Karpas-422 (cell line): ENCODE data around the gene PRPF31. TPM values are rescaled to one million over a fixed set of nuclear protein-coding genes. Genes with fewer than 3 reads are reported as not detected.

Source experiments
- DNase-seq: peaks from one replicate; pipeline ENCODE4 v3.0.0-alpha.2; 2015
- H2AFZ ChIP-seq: fragments of 200-600 bp; sonication (generic); 2 replicates; pipeline ENCODE4 v1.6.1; 2014; ENCODE audit warnings: antibody characterized with exemption, low read length, mixed read lengths
- H3K27ac ChIP-seq: fragments of 200-600 bp; sonication (generic); 2 replicates; pipeline ENCODE4 v1.5.1; 2014; ENCODE audit warnings: mild to moderate bottlenecking, low read length, moderate library complexity
- H3K27me3 ChIP-seq: fragments of 200-600 bp; sonication (generic); 2 replicates; pipeline ENCODE4 v1.6.1; 2014; ENCODE audit warnings: low read length, mixed read lengths
- H3K36me3 ChIP-seq: fragments of 200-600 bp; sonication (generic); 2 replicates; pipeline ENCODE4 v1.6.1; 2014; ENCODE audit warnings: low read length, mixed read lengths; ENCODE audit not compliant: insufficient read depth
- H3K4me1 ChIP-seq: fragments of 200-600 bp; sonication (generic); 2 replicates; pipeline ENCODE4 v1.6.1; 2014; ENCODE audit warnings: mild to moderate bottlenecking, low read length, mixed read lengths
- H3K4me2 ChIP-seq: fragments of 200-600 bp; sonication (generic); 2 replicates; pipeline ENCODE4 v1.6.1; 2014; ENCODE audit warnings: low read length, low read depth, mild to moderate bottlenecking; ENCODE audit not compliant: poor library complexity, severe bottlenecking
- H3K4me3 ChIP-seq: fragments of 200-600 bp; sonication (generic); 2 replicates; pipeline ENCODE4 v1.5.1; 2014; ENCODE audit warnings: mild to moderate bottlenecking, antibody characterized with exemption, low read length, mixed read lengths
- H3K79me2 ChIP-seq: fragments of 200-600 bp; sonication (generic); 2 replicates; pipeline ENCODE4 v1.6.1; 2014; ENCODE audit warnings: mild to moderate bottlenecking, low read length, mixed read lengths
- H3K9ac ChIP-seq: fragments of 200-600 bp; sonication (generic); 2 replicates; pipeline ENCODE4 v1.6.0; 2014; ENCODE audit warnings: low read length
- H3K9me2 ChIP-seq: fragments of 200-600 bp; sonication (generic), shearing (Covaris generic); replicated peaks from 2 replicates; pipeline ENCODE4 v1.6.0; 2014; ENCODE audit warnings: mild to moderate bottlenecking, low read length, moderate library complexity; ENCODE audit not compliant: insufficient read depth
- H3K9me3 ChIP-seq: fragments of 300-700, 200-600 bp; sonication (generic); 2 replicates; pipeline ENCODE4 v1.6.1; 2014; ENCODE audit warnings: low read length, mixed read lengths
- H4K20me1 ChIP-seq: fragments of 200-600 bp; sonication (generic); 2 replicates; pipeline ENCODE4 v1.6.1; 2014; ENCODE audit warnings: mild to moderate bottlenecking, antibody characterized with exemption, low read length, low read depth; ENCODE audit not compliant: insufficient read depth
- total RNA-seq: library from RNA; depleted of rRNA; stranded (reverse); fragments of >200 nt; shearing (Covaris generic); gene quantifications from 2 replicates; pipeline ENCODE4 v1.2.3, GENCODE V29; 2014; ENCODE audit warnings: low replicate concordance

The PRPF31 gene
- total RNA-seq, 1 experiment from 2014 or later, result 25.2 TPM

DNA sequence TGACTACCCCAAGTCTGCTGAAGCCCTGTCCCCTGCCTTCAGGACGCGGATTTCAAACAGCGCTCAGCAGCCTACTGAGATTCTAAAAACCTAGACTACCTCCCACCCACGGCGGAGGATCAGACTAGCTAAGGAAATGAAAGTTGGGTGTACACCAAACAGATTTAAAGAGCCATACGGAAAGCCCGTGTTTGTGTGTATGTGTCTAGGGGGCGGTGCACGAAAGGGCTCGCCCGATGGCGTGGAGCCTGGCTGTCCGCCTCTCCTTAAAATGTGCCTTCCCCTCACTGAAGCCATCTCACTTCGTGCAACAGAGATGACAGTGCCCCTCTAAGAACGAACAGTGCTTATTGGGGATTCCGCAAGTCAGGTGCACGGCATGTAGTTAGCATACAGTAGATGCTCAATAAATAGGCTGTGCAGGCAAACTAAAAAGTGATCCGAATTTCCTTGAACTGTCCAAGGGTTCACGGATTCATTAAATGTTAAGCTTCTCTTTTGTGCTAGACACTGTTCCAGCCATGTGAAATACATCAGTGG is 43.3 kb downstream of the PRPF31 start:
- Histone ChIP-seq H2AFZ (peak overlapping the region; percentile 76; the same call in 1 of the 2 replicates), H4K20me1 (peaks cover 34% of the 10 kb centered on the region), H3K4me3 (peak overlapping the region; percentile 70), H3K4me2 (peak overlapping the region; percentile 86), H3K9ac (peak overlapping the region; percentile 84), H3K27ac (peak overlapping the region; percentile 85), H3K79me2 (peaks cover 16% of the 10 kb centered on the region), H3K4me1 (peaks cover 42% of the 10 kb centered on the region), H3K27me3 (no peaks in the 10 kb centered on the region), H3K36me3 (peaks cover 26% of the 10 kb centered on the region; the same call in 1 of the 2 replicates), H3K9me2 (no peaks in the 10 kb centered on the region), H3K9me3 (no peaks in the 10 kb centered on the region)
- peak; percentile 83 for DNase-seq

DNA sequence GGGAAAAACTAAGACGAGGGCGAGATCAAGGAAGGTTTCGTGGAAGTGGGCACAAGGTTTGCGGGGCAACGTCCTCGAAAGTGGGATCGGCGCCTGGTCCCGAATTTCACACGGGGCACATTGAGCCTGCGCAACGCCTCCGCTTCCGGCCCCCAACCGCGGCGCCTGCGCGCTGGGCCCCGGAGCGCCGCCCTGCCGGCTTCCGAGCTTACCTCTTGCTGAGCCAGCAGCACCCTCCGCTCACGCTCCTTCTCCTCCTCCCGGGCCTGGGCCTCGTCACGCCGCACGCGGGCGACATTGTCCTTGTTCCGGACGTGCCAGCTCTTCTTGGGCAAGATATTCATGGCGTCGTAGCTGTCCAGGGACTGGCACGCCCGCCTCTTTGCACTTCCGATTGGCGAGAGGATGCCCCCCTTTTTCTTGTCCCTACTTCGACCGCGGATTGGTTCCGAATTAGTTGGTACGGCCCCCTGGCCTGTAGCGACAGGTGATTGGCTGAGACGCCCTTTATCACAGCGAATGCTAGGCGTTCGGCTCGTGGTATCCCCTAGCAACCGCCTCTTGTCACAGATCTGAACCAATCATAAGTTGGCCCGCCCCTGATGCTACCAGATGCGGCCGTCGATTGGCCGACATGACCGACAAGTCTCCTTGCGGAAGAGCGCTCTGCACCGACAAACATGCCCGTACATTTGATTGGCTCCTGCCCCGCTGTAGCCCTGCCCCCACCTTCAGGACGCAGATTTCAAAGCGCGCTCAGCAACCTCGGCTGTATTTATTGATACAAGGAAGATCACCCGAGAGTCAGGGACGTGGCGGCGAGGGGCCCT is 44.0 kb downstream of the PRPF31 start, which contains the start of gene LENG1:
TSS of gene LENG1 (minus strand) at position 370 of the 830 bp plus-strand sequence. CDS start at position 344, 26 bp downstream.
- H3K79me2 ChIP-seq, result peaks cover 16% of the 10 kb centered on the region
- H3K27me3 ChIP-seq, result no peaks in the 10 kb centered on the region
- no peaks in the 10 kb centered on the region for H3K9me3 ChIP-seq
- peak within 1 kb of the TSS; percentile 86 for H3K4me2 ChIP-seq
- H3K4me3 ChIP-seq, result peak within 1 kb of the TSS; percentile 81
- peak; percentile 100 for DNase-seq
- peaks cover 42% of the 10 kb centered on the region for H3K4me1 ChIP-seq
- peak within 1 kb of the TSS; percentile 84 for H3K9ac ChIP-seq
- H2AFZ ChIP-seq, result peak within 1 kb of the TSS; percentile 78
- H3K27ac ChIP-seq, result peak within 1 kb of the TSS; percentile 85
- H3K9me2 ChIP-seq, result no peaks in the 10 kb centered on the region
- H3K36me3 ChIP-seq, result peaks cover 20% of the 10 kb centered on the region; the same call in 1 of the 2 replicates
- H4K20me1 ChIP-seq, result peaks cover 29% of the 10 kb centered on the region

DNA sequence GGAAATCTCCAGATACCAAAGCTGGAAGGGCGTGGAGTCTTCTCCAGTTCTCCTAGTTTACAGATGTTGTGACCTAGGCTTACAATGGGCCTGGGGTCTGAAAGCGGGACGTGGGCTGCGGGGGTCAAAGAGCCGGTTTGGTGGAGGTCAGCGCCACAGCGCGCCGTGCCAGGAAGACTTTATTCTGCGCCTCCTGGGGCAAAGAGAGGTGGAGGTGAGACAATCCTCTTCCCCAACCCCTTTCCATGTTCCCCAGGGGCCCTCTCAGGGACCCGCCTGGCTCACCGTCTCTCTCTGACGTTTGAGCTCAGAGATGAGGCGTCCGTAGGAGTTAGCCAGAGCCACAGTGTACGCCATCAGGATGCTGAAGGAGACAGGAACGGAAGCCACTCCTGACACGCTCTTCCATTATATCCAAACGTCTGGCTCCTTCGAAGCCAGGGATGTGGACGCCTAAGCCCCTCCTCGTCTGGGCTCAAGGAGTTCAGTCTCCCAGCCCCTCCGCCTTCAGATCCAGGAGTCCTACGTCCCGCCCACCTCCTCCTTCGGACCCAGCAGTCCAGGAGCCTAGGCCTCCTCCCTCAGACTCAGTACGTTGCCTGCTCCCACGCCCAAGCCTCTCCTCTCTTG is 44.7 kb downstream of the PRPF31 start:
- Histone ChIP-seq H3K4me3 (peak overlapping the region; percentile 81), H3K4me2 (peak overlapping the region; percentile 84), H3K27ac (peak overlapping the region; percentile 62), H3K9ac (peak overlapping the region; percentile 78), H3K9me2 (no peaks in the 10 kb centered on the region), H3K79me2 (peaks cover 16% of the 10 kb centered on the region), H3K4me1 (peaks cover 42% of the 10 kb centered on the region), H3K27me3 (no peaks in the 10 kb centered on the region), H4K20me1 (peaks cover 27% of the 10 kb centered on the region), H3K9me3 (no peaks in the 10 kb centered on the region), H2AFZ (peak overlapping the region; percentile 78), H3K36me3 (peaks cover 14% of the 10 kb centered on the region; the same call in 1 of the 2 replicates)
- no peak for DNase-seq

DNA sequence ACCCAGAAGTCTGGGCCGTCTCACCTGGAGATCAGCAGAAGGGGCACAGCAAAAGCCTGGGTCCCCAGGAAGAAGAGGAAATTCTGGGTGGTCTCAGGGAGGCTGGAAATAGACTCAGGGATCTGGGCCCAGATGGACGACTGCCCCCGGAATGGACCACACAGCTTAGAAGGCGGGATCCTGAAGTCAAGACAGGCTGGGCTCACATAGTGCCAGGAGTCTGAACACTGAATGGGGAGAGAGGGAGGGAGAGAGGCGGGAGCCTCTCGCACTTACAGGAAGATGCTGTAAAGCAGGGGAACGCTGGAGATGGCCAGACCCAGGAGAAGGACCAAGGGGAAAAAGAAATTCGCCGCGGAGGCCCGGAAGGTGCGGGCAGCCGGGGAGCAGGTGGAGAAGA is 45.3 kb downstream of the PRPF31 start:
- Histone ChIP-seq H2AFZ (no peak overlapping the region), H3K36me3 (peaks cover 10% of the 10 kb centered on the region; the same call in 1 of the 2 replicates), H3K27ac (no peak overlapping the region), H3K4me1 (peaks cover 42% of the 10 kb centered on the region), H3K9ac (peak overlapping the region; percentile 78), H3K9me2 (no peaks in the 10 kb centered on the region), H3K9me3 (no peaks in the 10 kb centered on the region), H4K20me1 (peaks cover 28% of the 10 kb centered on the region), H3K4me3 (peak overlapping the region; percentile 81), H3K27me3 (no peaks in the 10 kb centered on the region), H3K4me2 (peak overlapping the region; percentile 84), H3K79me2 (peaks cover 16% of the 10 kb centered on the region)
- no peak for DNase-seq

DNA sequence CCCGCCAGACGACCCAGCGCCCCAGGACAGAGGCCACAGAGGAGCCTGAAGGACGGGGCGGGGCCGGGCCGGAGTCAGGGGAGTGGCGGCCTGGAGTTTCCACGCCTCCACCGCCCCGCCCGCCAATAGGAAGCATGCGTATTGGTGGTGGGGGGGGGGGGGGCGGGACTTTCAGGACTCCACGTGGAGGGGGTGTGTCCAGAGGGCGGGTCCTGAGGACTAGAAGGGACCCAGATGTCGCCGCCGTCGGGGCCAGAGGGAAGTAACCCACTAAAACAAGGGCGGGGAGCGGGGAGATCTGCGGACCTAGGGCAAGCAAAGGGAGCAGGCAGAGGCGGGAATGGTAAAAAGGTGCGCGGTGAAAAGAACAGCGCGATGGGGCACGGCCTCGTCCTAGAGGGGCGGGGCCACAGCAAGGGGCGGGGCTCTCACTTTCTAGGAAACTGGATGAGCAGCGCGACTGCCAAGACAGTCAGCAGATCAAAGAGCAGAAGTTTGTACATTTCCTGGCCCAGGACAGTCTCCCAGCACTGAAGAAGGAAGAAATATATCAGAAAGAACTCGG is 46.8 kb downstream of the PRPF31 start:
- no peaks in the 10 kb centered on the region for H3K9me3 ChIP-seq
- peak overlapping the region; percentile 57 for H3K9ac ChIP-seq
- no peaks in the 10 kb centered on the region for H3K36me3 ChIP-seq
- peak overlapping the region; percentile 58; the same call in 1 of the 2 replicates for H3K4me3 ChIP-seq
- peaks cover 38% of the 10 kb centered on the region for H3K4me1 ChIP-seq
- H2AFZ ChIP-seq, result no peak overlapping the region
- no peaks in the 10 kb centered on the region for H3K9me2 ChIP-seq
- H4K20me1 ChIP-seq, result peaks cover 25% of the 10 kb centered on the region
- DNase-seq, result peak; percentile 97
- H3K4me2 ChIP-seq, result peak overlapping the region; percentile 84
- no peak overlapping the region for H3K27ac ChIP-seq
- peaks cover 16% of the 10 kb centered on the region for H3K79me2 ChIP-seq
- no peaks in the 10 kb centered on the region for H3K27me3 ChIP-seq

DNA sequence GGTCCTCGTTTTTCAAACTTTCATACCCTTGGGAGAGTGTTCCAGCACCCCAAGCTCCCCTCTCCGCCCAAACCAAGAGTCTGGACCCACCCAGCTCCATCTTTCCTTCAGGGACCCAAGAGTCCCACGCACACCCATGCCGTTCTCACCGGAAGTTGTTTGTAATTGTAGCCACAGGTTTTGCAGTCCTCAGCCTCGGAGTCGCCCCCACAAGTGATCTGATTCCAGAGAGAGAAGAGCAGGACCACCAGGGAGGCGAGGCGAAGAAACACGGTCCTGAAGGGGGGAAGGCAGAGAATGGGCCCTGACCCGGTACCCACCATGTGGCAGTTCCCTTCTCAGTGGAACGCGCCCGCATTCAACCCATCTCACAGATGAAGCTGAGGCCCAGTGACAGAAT is 47.3 kb downstream of the PRPF31 start:
- no peak for DNase-seq
- no peak overlapping the region for H3K4me2 ChIP-seq
- H3K9ac ChIP-seq, result no peak overlapping the region
- H3K27ac ChIP-seq, result no peak overlapping the region
- no peaks in the 10 kb centered on the region for H3K9me3 ChIP-seq
- peaks cover 34% of the 10 kb centered on the region for H3K4me1 ChIP-seq
- H3K27me3 ChIP-seq, result no peaks in the 10 kb centered on the region
- H4K20me1 ChIP-seq, result peaks cover 25% of the 10 kb centered on the region
- peaks cover 16% of the 10 kb centered on the region for H3K79me2 ChIP-seq
- no peaks in the 10 kb centered on the region for H3K36me3 ChIP-seq
- H3K9me2 ChIP-seq, result no peaks in the 10 kb centered on the region
- no peak overlapping the region for H2AFZ ChIP-seq
- no peak overlapping the region for H3K4me3 ChIP-seq

DNA sequence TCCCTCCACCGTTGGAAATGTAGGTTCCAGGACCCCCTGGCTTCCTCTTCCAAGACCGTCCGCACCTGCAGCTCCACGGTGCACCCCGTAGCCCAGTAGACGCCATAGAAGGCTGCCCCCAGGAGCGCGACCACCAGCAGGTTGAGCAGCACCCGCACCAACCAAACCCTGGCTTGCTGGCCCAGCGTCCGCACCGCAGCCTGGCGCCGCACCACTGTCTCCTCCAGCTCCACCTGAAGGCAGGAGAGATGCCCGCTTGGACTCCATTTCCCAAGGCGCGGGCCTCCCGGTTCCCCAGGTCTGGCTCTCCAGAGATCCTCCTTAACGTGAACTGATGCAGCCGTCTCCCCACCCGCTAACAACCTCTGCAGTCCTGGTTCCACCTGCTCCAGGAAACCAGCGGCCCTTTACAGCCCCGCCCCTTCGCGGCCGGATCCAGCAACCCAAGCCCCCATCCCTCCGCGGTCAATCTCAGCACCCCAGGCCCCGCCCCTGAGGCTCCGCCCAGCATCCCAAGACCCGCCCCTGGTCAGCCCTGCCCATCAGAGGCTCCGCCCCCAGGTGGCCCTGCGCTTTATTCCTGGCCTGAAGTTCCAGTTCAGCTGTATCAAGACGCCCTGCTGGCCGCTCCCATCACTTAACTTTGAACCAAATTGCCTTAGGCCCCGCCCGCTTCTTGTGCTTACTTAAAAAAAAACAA is 49.0 kb downstream of the PRPF31 start:
- Histone ChIP-seq H4K20me1 (peaks cover 14% of the 10 kb centered on the region), H3K36me3 (no peaks in the 10 kb centered on the region), H3K9ac (no peak overlapping the region), H3K4me2 (no peak overlapping the region), H2AFZ (no peak overlapping the region), H3K9me2 (no peaks in the 10 kb centered on the region), H3K79me2 (peaks cover 14% of the 10 kb centered on the region), H3K27ac (no peak overlapping the region), H3K4me1 (peaks cover 23% of the 10 kb centered on the region), H3K9me3 (no peaks in the 10 kb centered on the region), H3K27me3 (no peaks in the 10 kb centered on the region), H3K4me3 (no peak overlapping the region)
- DNase-seq, result no peak
